Neural cell (in vitro differentiated cells): ENCODE results near the gene RCAN3.

ENCODE experiments used
- EZH2 ChIP-seq: fragments of 200-600, 300-800 bp; shearing (Covaris generic), sonication (generic); IDR thresholded peaks from 2 replicates; pipeline ENCODE4 v1.6.1; 2014; ENCODE audit warnings: antibody characterized with exemption, low read length, borderline replicate concordance, mild to moderate bottlenecking; ENCODE audit not compliant: insufficient read depth, poor library complexity, severe bottlenecking
- RAD21 ChIP-seq: fragments of 450-650 bp; conservative IDR thresholded peaks from 2 replicates; pipeline ENCODE4 v1.6.1; 2014; ENCODE audit warnings: antibody characterized with exemption, mild to moderate bottlenecking, moderate library complexity
- TF ChIP-seq, protein P1 (sequence below): fragments of 450-650 bp; IDR thresholded peaks from 2 replicates; pipeline ENCODE4 v1.5.1; 2014; ENCODE audit warnings: antibody characterized with exemption, mild to moderate bottlenecking, moderate library complexity; ENCODE audit not compliant: poor library complexity, severe bottlenecking

- no peak for TF ChIP-seq RAD21
- TF ChIP-seq EZH2: no peak
- TF ChIP-seq, protein P1, sequence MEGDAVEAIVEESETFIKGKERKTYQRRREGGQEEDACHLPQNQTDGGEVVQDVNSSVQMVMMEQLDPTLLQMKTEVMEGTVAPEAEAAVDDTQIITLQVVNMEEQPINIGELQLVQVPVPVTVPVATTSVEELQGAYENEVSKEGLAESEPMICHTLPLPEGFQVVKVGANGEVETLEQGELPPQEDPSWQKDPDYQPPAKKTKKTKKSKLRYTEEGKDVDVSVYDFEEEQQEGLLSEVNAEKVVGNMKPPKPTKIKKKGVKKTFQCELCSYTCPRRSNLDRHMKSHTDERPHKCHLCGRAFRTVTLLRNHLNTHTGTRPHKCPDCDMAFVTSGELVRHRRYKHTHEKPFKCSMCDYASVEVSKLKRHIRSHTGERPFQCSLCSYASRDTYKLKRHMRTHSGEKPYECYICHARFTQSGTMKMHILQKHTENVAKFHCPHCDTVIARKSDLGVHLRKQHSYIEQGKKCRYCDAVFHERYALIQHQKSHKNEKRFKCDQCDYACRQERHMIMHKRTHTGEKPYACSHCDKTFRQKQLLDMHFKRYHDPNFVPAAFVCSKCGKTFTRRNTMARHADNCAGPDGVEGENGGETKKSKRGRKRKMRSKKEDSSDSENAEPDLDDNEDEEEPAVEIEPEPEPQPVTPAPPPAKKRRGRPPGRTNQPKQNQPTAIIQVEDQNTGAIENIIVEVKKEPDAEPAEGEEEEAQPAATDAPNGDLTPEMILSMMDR: no peak
Measured at GRCh38 chr1:24562625-24563024, 60.0 kb downstream of the RCAN3 start.
